ENCODE data around the gene PIP5K1C. TPM values are rescaled to one million over a fixed set of nuclear protein-coding genes. Genes with fewer than 3 reads are reported as not detected.
"Not testable (repeated sequence)": the region's sequence is repeated elsewhere in the genome, so short reads cannot be mapped to it uniquely, and the experiment has no call there.

Gene PIP5K1C
- total RNA-seq, 1 donor from 2014 or later, result 25.0 TPM

DNA sequence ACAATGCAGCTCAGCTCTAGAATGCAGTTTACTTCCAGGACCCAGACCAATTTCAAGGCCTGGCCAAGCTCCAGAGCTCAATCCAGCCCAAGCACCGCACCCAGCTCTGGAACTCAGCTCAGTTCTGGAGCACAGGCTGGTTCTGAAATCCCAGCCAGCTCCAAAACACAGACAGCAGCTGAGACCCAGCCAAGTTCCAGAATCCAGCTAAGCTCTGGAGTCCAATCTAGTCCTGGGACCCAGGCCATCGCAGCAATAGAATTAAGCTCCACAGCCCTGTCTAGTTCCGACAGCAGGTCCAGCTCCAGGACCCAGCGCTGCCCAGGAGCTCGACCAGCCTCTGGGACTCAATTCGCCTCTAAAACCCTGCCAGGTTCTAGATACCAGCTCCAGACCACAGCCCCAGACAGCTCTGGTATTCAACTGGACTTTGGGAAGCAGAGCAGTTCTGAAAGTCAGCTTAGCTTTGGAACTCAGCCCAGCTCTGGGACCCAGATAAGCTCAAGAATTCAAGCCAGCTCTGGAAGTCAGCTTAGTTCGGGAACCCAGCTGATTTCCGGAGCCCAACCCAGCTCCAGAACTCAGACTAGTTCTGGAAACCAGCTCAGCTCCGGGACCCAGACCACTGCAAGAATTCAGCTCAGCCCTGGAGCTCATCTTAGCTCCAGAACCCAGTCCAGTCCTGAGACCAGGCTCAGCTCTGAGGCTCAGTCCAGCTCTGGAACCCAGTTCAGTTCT, 108.2 kb downstream of the PIP5K1C start:
- DNase-seq (ENCODE audit: low spot score), result no peak

DNA sequence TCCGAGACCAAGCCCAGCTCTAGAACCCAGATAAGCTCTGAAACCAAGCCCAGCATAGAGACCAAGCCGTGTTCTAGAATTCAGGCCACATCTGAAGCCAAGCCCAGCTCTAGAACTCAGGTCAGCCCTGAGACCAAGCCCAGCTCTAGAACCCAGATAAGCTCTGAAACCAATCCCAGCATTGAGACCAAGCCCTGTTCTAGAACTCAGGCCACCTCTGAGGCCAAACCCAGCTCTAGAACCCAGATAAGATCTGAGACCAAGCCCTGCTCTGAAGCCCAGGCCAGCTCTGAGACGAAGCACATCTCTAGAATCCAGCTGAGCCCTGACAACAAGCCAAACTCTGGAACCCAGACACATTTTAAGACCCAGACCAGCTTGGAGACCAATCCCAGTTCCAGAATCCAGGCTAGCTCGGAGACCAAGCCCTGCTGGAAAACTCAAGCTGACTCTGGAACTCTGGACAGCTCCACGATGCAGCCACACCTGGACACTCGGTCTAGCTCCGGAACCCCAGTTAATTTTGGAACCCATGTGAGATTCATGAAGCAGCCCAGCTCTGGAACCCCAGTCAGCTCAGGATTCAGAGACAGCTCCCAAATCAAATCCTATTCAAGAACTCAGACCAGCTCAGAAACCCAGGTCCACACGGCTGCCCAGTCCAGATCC, 109.1 kb downstream of the PIP5K1C start:
- DNase-seq (ENCODE audit: low spot score), result no peak

DNA sequence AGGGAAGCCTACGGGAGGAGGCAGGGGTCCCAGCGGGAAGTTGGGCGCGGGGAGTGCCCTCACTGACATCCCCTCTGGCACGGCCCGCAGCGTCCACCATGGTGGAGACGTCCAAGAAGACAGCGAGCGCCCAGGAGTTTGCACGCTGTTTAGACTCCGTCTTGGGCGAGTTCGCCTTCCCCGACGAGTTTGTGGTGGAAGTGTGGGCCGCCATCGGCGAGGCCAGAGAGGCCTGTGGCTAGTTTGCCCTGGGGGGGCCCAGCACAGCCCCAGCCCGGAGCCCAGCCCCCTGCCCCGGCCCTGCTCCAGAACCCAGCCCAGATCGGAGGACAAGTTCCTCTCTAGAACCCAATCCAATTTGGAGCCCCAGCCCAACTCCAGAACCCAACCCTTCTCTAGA, 110.3 kb downstream of the PIP5K1C start:
- DNase-seq (ENCODE audit: low spot score), result no peak

DNA sequence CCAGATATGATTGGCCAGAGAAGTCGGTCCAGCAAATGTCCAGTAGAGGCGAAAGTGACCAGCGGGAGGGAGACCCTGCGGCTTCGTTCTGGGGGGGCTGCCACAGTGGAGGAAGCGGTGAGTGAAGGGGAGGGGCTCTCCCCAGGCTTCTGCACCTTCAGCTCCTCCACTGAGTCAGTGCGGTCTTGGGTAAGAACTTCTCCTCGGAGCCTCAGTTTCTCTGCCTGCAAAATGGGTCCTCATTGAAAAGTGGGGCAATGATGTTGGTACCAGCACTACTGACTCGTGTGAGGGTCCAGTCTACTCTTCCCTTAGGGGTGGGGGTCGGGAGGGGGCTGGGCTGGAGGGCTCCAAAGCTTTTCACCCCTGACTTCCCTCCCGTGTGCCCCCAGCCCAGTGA, 110.8 kb downstream of the PIP5K1C start:
- DNase-seq (ENCODE audit: low spot score), result no peak

DNA sequence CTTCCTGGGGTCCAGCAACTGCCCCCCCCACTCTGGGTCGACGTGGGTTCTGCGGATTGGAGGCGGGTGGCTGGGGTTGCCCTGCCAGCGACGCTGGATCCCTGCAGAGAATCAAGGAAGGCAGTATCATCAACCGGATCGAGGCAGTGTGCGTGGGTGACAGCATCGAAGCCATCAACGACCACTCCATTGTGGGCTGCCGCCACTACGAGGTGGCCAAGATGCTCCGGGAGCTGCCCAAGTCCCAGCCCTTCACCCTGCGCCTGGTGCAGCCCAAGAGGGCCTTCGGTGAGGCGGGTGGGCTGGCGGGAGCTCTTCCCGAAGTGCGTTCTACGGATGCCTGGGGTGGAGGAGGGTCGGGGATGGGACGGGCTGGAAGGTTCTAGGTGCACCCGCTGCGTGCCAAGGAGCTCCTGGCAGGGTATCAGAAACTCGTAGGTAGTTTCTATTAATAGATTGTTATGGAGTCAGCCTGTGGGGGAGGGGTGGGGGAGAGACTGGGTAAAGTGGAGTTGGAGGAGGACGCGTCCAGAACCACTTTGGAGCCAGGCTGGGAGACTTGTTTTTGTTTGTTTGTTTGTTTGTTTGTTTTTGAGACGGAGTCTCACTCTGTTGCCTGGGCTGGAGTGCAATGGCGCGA, 113.4 kb downstream of the PIP5K1C start:
- DNase-seq (ENCODE audit: low spot score), result no peak

DNA sequence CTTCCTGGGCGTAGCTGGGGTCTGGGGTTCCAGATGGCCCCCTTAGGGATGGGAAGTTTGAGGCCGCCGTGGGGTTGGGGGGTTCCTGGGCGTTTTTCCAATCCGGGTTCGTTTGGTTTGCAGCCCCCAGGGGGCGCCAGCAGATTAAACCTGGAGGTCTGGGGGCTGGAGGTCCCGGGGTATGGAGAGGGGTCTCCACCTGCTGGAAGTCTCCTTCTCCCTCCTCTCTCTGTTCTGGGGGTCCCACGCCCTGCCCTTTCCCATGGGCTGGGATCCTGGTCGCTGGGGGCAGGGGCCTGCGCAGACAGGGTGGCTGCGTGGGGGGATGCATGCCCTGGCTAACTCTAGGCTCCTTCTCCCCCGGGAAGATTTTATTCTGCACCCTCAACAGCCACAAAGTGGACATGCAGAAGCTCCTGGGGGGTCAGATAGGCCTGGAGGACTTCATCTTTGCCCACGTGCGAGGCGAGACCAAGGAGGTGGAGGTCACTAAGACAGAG, 114.1 kb downstream of the PIP5K1C start:
- no peak for DNase-seq (ENCODE audit: low spot score)

DNA sequence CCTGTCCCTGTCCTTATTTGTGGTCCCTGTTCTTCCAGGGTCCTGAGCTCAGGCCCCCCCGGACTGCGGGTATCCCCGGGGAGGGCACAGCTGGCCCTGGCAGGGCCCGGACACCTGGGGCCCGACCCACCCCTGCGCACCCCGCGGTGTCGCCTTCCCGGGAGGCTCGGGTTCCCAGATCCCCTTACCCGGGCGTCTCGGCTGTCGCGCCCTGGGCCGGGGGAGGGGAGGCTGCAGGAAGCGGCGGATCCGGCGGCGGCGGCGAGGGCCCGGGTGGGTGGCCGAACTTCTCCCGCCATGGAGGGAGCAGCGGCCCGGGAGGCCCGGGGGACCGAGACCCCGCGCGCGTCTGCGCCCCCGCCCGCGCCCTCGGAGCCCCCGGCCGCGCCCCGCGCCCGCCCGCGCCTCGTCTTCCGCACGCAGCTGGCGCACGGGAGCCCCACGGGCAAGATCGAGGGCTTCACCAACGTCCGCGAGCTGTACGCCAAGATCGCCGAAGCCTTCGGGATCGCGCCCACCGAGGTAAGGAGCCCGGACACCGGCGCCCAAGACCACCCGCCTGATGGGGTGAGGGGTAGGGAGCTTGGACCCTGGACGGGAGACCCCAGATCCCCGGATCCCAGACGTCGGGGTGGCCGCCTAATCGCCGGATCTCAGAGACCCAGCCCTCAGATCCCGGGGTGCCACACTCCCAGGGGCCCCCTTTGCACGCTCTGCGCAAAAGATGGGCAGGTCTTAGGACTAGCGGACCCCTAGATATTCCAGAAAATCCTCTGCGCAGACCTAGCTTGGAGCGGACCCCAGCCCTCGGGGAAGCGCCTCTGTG, 114.8 kb downstream of the PIP5K1C start, which contains the start of gene GIPC3:
Gene GIPC3 (plus strand): TSS at position 178 of the 826 bp plus-strand sequence. CDS start 120 bp downstream, at position 298.
- DNase-seq (ENCODE audit: low spot score), result no peak

DNA sequence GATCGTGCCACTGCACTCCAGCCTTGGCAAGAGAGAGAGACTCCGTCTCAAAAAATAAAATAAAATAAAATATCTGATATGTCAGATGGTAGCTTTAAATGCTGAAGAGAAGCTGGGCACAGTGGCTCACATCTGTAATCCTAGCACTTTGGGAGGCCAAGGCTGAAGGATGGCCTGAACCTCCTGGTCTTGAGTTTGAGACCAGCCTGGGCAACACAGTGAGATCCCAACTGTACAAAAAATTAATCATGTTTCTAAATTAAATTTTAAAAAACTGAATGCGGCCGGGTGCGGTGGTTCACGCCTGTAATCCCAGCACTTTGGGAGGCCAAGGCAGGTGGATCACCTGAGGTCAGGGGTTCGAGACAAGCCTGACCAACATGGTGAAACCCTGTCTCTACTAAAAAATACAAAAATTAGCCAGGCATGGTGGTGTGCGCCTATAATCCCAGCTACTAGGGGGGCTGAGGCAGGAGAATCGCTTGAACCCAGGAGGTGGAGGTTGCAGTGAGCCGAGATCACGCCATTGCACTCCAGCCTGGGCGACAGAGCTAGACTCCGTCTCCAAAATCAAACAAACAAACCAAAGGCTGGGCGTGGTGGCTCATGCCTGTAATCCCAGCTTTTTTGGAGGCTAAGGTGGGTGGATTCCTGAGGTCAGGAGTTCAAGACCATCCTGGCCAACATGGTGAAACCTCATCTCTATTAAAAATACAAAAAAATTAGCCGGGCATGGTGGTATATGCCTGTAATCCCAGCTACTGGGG, 116.0 kb downstream of the PIP5K1C start:
- not testable (repeated sequence) for DNase-seq (ENCODE audit: low spot score)

DNA sequence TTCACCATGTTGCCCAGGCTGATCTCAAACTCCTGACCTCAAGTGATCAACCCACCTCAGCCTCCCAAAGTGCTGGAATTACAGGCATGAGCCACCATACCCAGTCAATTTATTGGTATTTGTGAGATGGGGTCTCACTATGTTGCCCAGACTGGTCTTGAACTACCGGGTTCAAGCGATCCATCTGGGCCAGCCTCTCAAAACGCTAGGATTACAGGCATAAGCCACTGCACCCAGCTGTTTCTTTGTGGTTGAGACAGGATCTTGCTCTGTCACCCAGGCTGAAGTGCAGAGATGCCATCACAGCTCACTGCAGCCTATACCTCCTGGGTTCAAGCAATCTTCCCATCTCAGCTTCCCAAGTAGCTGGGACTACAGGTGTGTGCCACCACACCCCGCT, 118.5 kb downstream of the PIP5K1C start:
- not testable (repeated sequence) for DNase-seq (ENCODE audit: low spot score)

Other genes with a start within 250 kb of the PIP5K1C start
- gene SMIM24, start 219.9 kb downstream of the PIP5K1C start, total RNA-seq (ENCODE audit: insufficient read depth, low replicate concordance), result not detected
- not detected for gene SMIM44, start 217.0 kb downstream of the PIP5K1C start, total RNA-seq (ENCODE audit: insufficient read depth, low replicate concordance)
- gene DOHH, start 199.8 kb downstream of the PIP5K1C start, total RNA-seq (ENCODE audit: insufficient read depth, low replicate concordance), result 7.7 TPM
- gene FZR1, start 194.2 kb downstream of the PIP5K1C start, total RNA-seq (ENCODE audit: insufficient read depth, low replicate concordance), result 27.7 TPM
- gene TEKTIP1, start 161.3 kb downstream of the PIP5K1C start, total RNA-seq (ENCODE audit: insufficient read depth, low replicate concordance), result not detected
- gene MFSD12, start 142.9 kb downstream of the PIP5K1C start, total RNA-seq (ENCODE audit: insufficient read depth, low replicate concordance), result 69.6 TPM
- 38.5 TPM for gene HMG20B, start 127.5 kb downstream of the PIP5K1C start, total RNA-seq (ENCODE audit: insufficient read depth, low replicate concordance)
- gene GIPC3, start 115.0 kb downstream of the PIP5K1C start, total RNA-seq (ENCODE audit: insufficient read depth, low replicate concordance), result 0.24 TPM
- 1.9 TPM for gene TBXA2R, start 93.6 kb downstream of the PIP5K1C start, total RNA-seq (ENCODE audit: insufficient read depth, low replicate concordance)
- gene CACTIN, start 73.7 kb downstream of the PIP5K1C start, total RNA-seq (ENCODE audit: insufficient read depth, low replicate concordance), result 17.1 TPM
- gene TJP3, start 7.9 kb upstream of the PIP5K1C start, total RNA-seq (ENCODE audit: insufficient read depth, low replicate concordance), result not detected
- 33.2 TPM for gene APBA3, start 61.2 kb upstream of the PIP5K1C start, total RNA-seq (ENCODE audit: insufficient read depth, low replicate concordance)
- gene MRPL54, start 62.2 kb upstream of the PIP5K1C start, total RNA-seq (ENCODE audit: insufficient read depth, low replicate concordance), result 29.4 TPM
- 0.96 TPM for gene RAX2, start 71.8 kb upstream of the PIP5K1C start, total RNA-seq (ENCODE audit: insufficient read depth, low replicate concordance)
- gene MATK, start 85.9 kb upstream of the PIP5K1C start, total RNA-seq (ENCODE audit: insufficient read depth, low replicate concordance), result 0.96 TPM
- gene ZFR2, start 168.6 kb upstream of the PIP5K1C start, total RNA-seq (ENCODE audit: insufficient read depth, low replicate concordance), result 0.96 TPM
- 0.24 TPM for gene ATCAY, start 180.2 kb upstream of the PIP5K1C start, total RNA-seq (ENCODE audit: insufficient read depth, low replicate concordance)
- gene NMRK2, start 232.6 kb upstream of the PIP5K1C start, total RNA-seq (ENCODE audit: insufficient read depth, low replicate concordance), result not detected